Sigmoid colon (tissue), 7 donors: ENCODE data around the gene C19orf25. TPM values are rescaled to one million over a fixed set of nuclear protein-coding genes. Genes with fewer than 3 reads are reported as not detected.

Source experiments
- DNase-seq: peaks from one replicate; pipeline ENCODE4 v3.0.0-alpha.2; 2019
- H3K27ac ChIP-seq, 4 donors: fragments of 200-600 bp; sonication (generic); one replicate each; pipeline ENCODE4 v1.5.1; 2016 to 2019; ENCODE audit warnings: mild to moderate bottlenecking in 1 of 4
- H3K27me3 ChIP-seq, 3 donors: fragments of 200-600 bp; sonication (generic); one replicate each; pipeline ENCODE4 v1.5.1; 2019; ENCODE audit warnings: mild to moderate bottlenecking in 1 of 3
- H3K36me3 ChIP-seq, 4 donors: fragments of 200-600 bp; sonication (generic); one replicate each; pipeline ENCODE4 v1.5.1; 2016 to 2019
- H3K4me1 ChIP-seq, 4 donors: fragments of 200-600 bp; sonication (generic); one replicate each; pipeline ENCODE4 v1.5.1; 2017 to 2019
- H3K4me3 ChIP-seq, 4 donors: fragments of 200-600 bp; sonication (generic); one replicate each; pipeline ENCODE4 v1.5.1; 2017 to 2019; ENCODE audit warnings: mild to moderate bottlenecking in 2 of 4, moderate library complexity in 1 of 4
- H3K9me3 ChIP-seq, 4 donors: fragments of 200-600 bp in 3 of 4; sonication (generic) in 3 of 4; one replicate each; pipeline versions ENCODE4 v1.5.1 to v1.6.1; 2013 to 2019
- EP300 ChIP-seq, 4 donors: sonication (generic); formaldehyde crosslinking; IDR thresholded peaks; one replicate each; pipeline ENCODE4 v1.6.1; 2017; ENCODE audit warnings: antibody characterized with exemption in 4 of 4
- POLR2A ChIP-seq, 2 donors: fragments of 450-650 bp; IDR thresholded peaks; one replicate each; pipeline ENCODE4 v1.6.1; 2016; ENCODE audit warnings: antibody characterized with exemption in 2 of 2, mild to moderate bottlenecking in 2 of 2, moderate library complexity in 2 of 2
- POLR2AphosphoS5 ChIP-seq, 4 donors: sonication (generic); formaldehyde crosslinking; IDR thresholded peaks; one replicate each; pipeline ENCODE4 v1.6.1; 2017; ENCODE audit warnings: antibody characterized with exemption in 4 of 4
- WGBS, 2 donors: extraction: QIAGEN DNeasy Blood & Tissue Kit; methylation state at CpG; one replicate each; pipeline ENCODE4 v1.1.7; 2013; 5-methylcytosine and 5-hydroxymethylcytosine counted together
- intact Hi-C: fragments of 100-400 bp; cut with DNase I; formaldehyde crosslinking; loops from one replicate; pipeline ENCODE4 v1.15.1; 2023
- polyA plus RNA-seq, 3 donors: library from polyadenylated mRNA; stranded (reverse); fragments of 200-250 nt; gene quantifications; one replicate each; pipeline ENCODE4 v1.2.3, GENCODE V29; 2013
- total RNA-seq, 4 donors: library from RNA; depleted of rRNA; stranded (reverse); fragments of >200 nt; gene quantifications; one replicate each; pipeline ENCODE4 v1.1.0, GENCODE V29; 2016
- TF ChIP-seq, protein P1 (sequence below), 4 experiments: fragments of 450-650 bp in 3 of 4; fragments of 200-600 bp in 1 of 4; IDR thresholded peaks; one replicate each; pipeline ENCODE4 v1.5.1; 2016 to 2019; ENCODE audit warnings: antibody characterized with exemption in 4 of 4, mild to moderate bottlenecking in 3 of 4, moderate library complexity in 2 of 4
- donor health status: healthy with polysubstance abuse.
- donor health status: Bipolar disorder and iron deficiency.
- donor health status: healthy.

The C19orf25 gene
- total and polyA plus RNA-seq, 7 donors: 19.6 to 51.5 (median 26.0) TPM

DNA sequence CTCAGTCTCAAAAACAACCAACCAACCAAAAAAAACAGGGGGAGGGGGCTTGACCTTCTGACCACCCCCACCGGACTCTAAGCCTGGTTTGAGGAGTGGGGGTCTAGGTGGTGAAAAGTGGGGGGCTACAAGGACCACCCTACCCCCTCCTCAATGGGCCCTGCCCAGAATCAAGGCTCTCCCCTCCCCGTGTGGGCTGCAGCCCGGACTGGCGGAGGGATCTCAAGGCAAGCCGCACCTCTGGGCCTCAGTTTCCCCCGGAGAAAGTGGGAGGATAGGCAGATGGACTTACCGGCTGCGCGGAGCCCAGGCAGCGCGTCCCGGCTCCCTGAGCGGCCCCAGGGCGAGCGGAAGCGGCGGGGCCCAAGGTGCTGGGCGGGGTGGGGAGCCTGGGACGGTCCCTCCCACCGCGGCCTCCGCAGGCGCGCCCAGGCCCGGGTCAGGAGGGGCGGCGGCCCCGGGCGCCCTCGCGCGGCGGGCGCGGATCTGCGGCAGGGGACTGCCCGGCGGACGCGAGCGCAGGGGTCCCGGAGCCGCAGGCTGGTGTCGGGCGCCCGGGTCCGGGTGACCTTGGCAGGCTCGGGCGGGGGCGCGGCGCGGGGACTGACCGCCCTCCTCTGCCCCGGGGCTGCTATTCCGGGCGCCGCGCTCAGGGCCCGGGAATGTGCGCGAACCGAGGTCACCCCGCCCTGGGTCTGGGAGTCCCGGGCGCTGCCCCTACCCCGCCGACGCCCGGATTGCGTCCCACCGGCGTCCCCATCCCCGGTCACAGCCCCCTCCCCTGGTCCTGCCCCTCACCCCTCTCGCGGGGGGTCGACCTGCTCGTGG lies 33.9 kb upstream of the C19orf25 start, which contains the start of gene ADAMTSL5:
ADAMTSL5 (minus strand) TSS at position 349 of the 828 bp plus-strand sequence. CDS start 2,076 bp downstream, outside the sequence.
- Histone ChIP-seq H3K27me3 (peaks cover 0 to 36% (median 30%) of the 10 kb centered on the region in 3 donors), H3K36me3 (no peaks in the 10 kb centered on the region), H3K27ac (peak within 1 kb of the TSS; percentile 64 to 78 (median 75)), H3K4me3 (peak within 1 kb of the TSS; percentile 26 to 60 (median 52)), H3K9me3 (peaks cover 0 to 4% (median 0%) of the 10 kb centered on the region in 4 donors), H3K4me1 (peaks cover 0 to 26% (median 21%) of the 10 kb centered on the region in 4 donors)
- intact Hi-C loops: no loop called here
- no peak for DNase-seq
- 1 to 3% methylated on average over 78 of the region's 78 CpGs for WGBS, 2 donors
- TF ChIP-seq POLR2AphosphoS5 (IDR thresholded peaks at IDR 0.05) (peak in 1 of 4 donors; percentile 12), POLR2A (IDR thresholded peaks at IDR 0.05) (no peak), EP300 (IDR thresholded peaks at IDR 0.05) (no peak)
- TF ChIP-seq, protein P1, sequence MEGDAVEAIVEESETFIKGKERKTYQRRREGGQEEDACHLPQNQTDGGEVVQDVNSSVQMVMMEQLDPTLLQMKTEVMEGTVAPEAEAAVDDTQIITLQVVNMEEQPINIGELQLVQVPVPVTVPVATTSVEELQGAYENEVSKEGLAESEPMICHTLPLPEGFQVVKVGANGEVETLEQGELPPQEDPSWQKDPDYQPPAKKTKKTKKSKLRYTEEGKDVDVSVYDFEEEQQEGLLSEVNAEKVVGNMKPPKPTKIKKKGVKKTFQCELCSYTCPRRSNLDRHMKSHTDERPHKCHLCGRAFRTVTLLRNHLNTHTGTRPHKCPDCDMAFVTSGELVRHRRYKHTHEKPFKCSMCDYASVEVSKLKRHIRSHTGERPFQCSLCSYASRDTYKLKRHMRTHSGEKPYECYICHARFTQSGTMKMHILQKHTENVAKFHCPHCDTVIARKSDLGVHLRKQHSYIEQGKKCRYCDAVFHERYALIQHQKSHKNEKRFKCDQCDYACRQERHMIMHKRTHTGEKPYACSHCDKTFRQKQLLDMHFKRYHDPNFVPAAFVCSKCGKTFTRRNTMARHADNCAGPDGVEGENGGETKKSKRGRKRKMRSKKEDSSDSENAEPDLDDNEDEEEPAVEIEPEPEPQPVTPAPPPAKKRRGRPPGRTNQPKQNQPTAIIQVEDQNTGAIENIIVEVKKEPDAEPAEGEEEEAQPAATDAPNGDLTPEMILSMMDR (IDR thresholded peaks at IDR 0.05): no peak

- TF ChIP-seq POLR2AphosphoS5 (IDR thresholded peaks at IDR 0.05) (no peak), POLR2A (IDR thresholded peaks at IDR 0.05) (no peak), EP300 (IDR thresholded peaks at IDR 0.05) (no peak)
- TF ChIP-seq, protein P1 (IDR thresholded peaks at IDR 0.05): no peak
- Histone ChIP-seq H3K36me3 (no peaks in the 10 kb centered on the region), H3K4me3 (no peak overlapping the region), H3K27me3 (peaks cover 0 to 36% (median 30%) of the 10 kb centered on the region in 3 donors), H3K9me3 (peaks cover 0 to 4% (median 0%) of the 10 kb centered on the region in 4 donors), H3K27ac (peak overlapping the region in 3 of 4 donors; percentile 28 to 78 (median 76)), H3K4me1 (peaks cover 0 to 33% (median 28%) of the 10 kb centered on the region in 4 donors)
- WGBS, 2 donors: 26 to 55% methylated on average over 22 of the region's 22 CpGs
- intact Hi-C loops: no loop called here
- no peak for DNase-seq
These were observed 32.6 kb upstream of the C19orf25 start for GRCh38 chr19:1511318-1512317.

DNA sequence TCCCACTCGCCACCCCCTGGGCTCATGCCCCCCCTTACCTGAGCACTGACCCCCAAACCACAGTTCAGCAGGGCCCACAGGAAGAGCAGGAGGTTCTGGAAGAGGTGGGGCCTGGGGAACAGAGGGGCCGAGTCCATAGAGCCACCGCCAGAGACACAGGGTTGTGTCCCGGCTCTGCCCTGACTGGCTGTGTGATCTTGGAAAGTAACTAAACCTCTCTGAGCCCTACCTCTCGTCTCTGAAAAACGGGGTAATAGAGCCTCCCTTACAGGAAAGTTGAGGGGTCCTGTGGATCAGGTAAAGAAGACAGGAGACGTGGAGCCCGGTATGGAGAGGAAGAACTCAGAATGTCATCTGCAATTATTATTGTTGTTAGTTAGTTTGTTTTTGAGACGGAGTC lies 31.8 kb upstream of the C19orf25 start:
- H3K4me1 ChIP-seq: peaks cover 0 to 33% (median 28%) of the 10 kb centered on the region in 4 donors
- no peaks in the 10 kb centered on the region for H3K36me3 ChIP-seq
- no peak overlapping the region for H3K4me3 ChIP-seq
- 18 to 52% methylated on average over 9 of the region's 9 CpGs for WGBS, 2 donors
- no peak for DNase-seq
- TF ChIP-seq EP300 (IDR thresholded peaks at IDR 0.05) (no peak), POLR2A (IDR thresholded peaks at IDR 0.05) (no peak), POLR2AphosphoS5 (IDR thresholded peaks at IDR 0.05) (no peak)
- TF ChIP-seq, protein P1 (IDR thresholded peaks at IDR 0.05): no peak
- H3K27me3 ChIP-seq: peaks cover 0 to 36% (median 30%) of the 10 kb centered on the region in 3 donors
- H3K27ac ChIP-seq: no peak overlapping the region
- H3K9me3 ChIP-seq: peaks cover 0 to 4% (median 0%) of the 10 kb centered on the region in 4 donors
- intact Hi-C loops: no loop called here

GRCh38 chr19:1510442-1510806 lies 31.4 kb upstream of the C19orf25 start:
- intact Hi-C loops: no loop called here
- no peaks in the 10 kb centered on the region for H3K36me3 ChIP-seq
- WGBS, 2 donors: 12 to 43% methylated on average over 25 of the region's 25 CpGs
- TF ChIP-seq, protein P1 (IDR thresholded peaks at IDR 0.05): no peak
- TF ChIP-seq EP300 (IDR thresholded peaks at IDR 0.05): no peak
- no peak for TF ChIP-seq POLR2A (IDR thresholded peaks at IDR 0.05)
- no peak for TF ChIP-seq POLR2AphosphoS5 (IDR thresholded peaks at IDR 0.05)
- H3K4me3 ChIP-seq: no peak overlapping the region
- H3K4me1 ChIP-seq: peaks cover 0 to 33% (median 28%) of the 10 kb centered on the region in 4 donors
- peaks cover 0 to 36% (median 30%) of the 10 kb centered on the region in 3 donors for H3K27me3 ChIP-seq
- no peak for DNase-seq
- H3K27ac ChIP-seq: peak overlapping the region in 1 of 4 donors; percentile 9
- H3K9me3 ChIP-seq: peaks cover 0 to 4% (median 0%) of the 10 kb centered on the region in 4 donors
